GM23338 (cell line): ENCODE results near the gene ARL11.

Source experiments
- CREB1 ChIP-seq: fragments of 250-450 bp; sonication (Bioruptor Pico); IDR thresholded peaks from 2 replicates; pipeline ENCODE4 v1.5.0; 2020; ENCODE audit warnings: low read depth, mild to moderate bottlenecking, moderate library complexity
- CTCF ChIP-seq, 2 experiments: fragments of 200-600 bp in 1 of 2; sonication (generic) in 1 of 2; conservative IDR thresholded peaks; 2 replicates each; pipeline versions ENCODE4 v1.5.1 to v1.6.1; 2016 to 2017; ENCODE audit warnings: antibody characterized with exemption in 2 of 2, low read depth in 2 of 2, mild to moderate bottlenecking in 2 of 2, moderate library complexity in 1 of 2
- EZH2 ChIP-seq: fragments of 200-600 bp; sonication (generic); IDR thresholded peaks from one replicate; pipeline ENCODE4 v1.8.0; 2017; ENCODE audit warnings: antibody characterized with exemption, mild to moderate bottlenecking, low read depth; ENCODE audit not compliant: unreplicated experiment
- EZH2phosphoT487 ChIP-seq: fragments of 200-600 bp; sonication (generic); IDR thresholded peaks from one replicate; pipeline ENCODE4 v1.8.1; 2018; ENCODE audit warnings: antibody characterized with exemption; ENCODE audit not compliant: unreplicated experiment
- POLR2AphosphoS5 ChIP-seq: IDR thresholded peaks from 2 replicates; pipeline ENCODE4 v1.6.1; 2016; ENCODE audit warnings: antibody characterized with exemption, low read depth
- REST ChIP-seq: IDR thresholded peaks from one replicate; pipeline ENCODE4 v1.6.1; 2018; ENCODE audit warnings: antibody characterized with exemption; ENCODE audit not compliant: unreplicated experiment
- ZNF114 ChIP-seq: fragments of 250-450 bp; sonication (Bioruptor Pico); IDR thresholded peaks from 2 replicates; pipeline ENCODE4 v1.5.0; 2020; ENCODE audit warnings: mild to moderate bottlenecking, moderate library complexity
- ZNF331 ChIP-seq: fragments of 250-450 bp; sonication (Bioruptor Pico); IDR thresholded peaks from 2 replicates; pipeline ENCODE4 v1.5.0; 2020; ENCODE audit warnings: low read depth, mild to moderate bottlenecking, moderate library complexity

GRCh38 chr13:49636705-49637104, 8.4 kb downstream of the ARL11 start:
- no peak for TF ChIP-seq CTCF (conservative IDR thresholded peaks at IDR 0.05; ENCODE audit: low read depth in 2 of 2)
- TF ChIP-seq POLR2AphosphoS5 = no peak
- TF ChIP-seq CREB1 (CRISPR knock-in tag) = no peak
- no peak for TF ChIP-seq ZNF114
- no peak for TF ChIP-seq REST
- TF ChIP-seq EZH2 = no peak
- no peak for TF ChIP-seq ZNF331
- no peak for TF ChIP-seq EZH2phosphoT487
